Activated CD8-positive, alpha-beta memory T cell treated with anti-CD3 and anti-CD28 coated beads, Interleukin-2, amount 50 U/mL, for 24 hours (primary cell): ENCODE data around the gene PPP6R2.
A peak's percentile ranks its signal among the peaks of the same experiment; 100 is the strongest.

Experiments used
- DNase-seq: peaks from one replicate; pipeline ENCODE4 v3.0.0-alpha.2; 2020; ENCODE audit errors: extremely low read depth

Gene PPP6R2, protein sequence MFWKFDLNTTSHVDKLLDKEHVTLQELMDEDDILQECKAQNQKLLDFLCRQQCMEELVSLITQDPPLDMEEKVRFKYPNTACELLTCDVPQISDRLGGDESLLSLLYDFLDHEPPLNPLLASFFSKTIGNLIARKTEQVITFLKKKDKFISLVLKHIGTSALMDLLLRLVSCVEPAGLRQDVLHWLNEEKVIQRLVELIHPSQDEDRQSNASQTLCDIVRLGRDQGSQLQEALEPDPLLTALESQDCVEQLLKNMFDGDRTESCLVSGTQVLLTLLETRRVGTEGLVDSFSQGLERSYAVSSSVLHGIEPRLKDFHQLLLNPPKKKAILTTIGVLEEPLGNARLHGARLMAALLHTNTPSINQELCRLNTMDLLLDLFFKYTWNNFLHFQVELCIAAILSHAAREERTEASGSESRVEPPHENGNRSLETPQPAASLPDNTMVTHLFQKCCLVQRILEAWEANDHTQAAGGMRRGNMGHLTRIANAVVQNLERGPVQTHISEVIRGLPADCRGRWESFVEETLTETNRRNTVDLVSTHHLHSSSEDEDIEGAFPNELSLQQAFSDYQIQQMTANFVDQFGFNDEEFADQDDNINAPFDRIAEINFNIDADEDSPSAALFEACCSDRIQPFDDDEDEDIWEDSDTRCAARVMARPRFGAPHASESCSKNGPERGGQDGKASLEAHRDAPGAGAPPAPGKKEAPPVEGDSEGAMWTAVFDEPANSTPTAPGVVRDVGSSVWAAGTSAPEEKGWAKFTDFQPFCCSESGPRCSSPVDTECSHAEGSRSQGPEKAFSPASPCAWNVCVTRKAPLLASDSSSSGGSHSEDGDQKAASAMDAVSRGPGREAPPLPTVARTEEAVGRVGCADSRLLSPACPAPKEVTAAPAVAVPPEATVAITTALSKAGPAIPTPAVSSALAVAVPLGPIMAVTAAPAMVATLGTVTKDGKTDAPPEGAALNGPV

DNA sequence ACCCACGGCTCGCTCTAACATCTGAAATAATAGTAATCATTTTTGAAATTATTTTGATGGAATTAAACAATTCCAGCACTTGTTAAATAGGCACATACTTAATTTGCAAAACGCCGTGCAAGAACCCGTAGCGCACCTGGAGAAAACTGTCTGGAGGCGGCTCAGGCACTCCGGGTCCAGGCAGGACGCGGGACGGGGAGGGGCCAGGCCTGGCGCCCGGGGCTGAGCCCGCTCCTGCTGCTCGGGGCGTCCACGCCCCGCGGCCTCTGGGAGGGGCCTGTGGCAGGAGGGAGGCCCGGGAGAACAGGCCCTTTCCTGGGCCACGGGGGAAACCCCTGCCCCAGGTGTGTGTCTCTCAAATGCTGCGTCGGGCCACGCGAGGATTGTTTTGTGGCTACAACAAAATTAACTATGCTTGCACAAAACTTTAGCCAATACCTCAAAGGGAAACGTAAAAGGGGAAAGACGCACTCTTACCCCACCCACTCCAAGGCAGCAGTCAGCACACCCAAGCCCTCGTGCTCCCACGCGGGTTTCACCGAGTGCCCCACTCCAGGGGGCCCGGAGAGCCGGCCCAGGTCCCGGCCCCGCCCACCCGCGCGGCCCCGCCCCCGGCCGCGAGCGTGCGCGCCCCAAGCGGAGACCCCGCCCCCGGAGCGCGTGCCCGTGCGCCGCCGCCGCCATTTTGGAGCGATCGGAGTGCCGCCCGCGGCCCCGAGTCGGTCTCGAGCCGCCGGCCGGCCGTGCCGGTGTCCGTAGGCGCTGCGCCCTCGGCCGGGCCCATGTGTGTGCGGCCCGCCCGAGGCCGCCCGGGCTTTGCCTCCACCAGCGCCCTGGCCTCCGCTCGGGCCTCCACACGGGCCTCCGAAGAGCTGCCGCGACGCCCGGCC, at the start of gene PPP6R2:
Gene PPP6R2 (plus strand): TSS at position 677 of the 890 bp plus-strand sequence. CDS start 50,582 bp downstream, outside the sequence.
- peak; percentile 58 for DNase-seq

DNA sequence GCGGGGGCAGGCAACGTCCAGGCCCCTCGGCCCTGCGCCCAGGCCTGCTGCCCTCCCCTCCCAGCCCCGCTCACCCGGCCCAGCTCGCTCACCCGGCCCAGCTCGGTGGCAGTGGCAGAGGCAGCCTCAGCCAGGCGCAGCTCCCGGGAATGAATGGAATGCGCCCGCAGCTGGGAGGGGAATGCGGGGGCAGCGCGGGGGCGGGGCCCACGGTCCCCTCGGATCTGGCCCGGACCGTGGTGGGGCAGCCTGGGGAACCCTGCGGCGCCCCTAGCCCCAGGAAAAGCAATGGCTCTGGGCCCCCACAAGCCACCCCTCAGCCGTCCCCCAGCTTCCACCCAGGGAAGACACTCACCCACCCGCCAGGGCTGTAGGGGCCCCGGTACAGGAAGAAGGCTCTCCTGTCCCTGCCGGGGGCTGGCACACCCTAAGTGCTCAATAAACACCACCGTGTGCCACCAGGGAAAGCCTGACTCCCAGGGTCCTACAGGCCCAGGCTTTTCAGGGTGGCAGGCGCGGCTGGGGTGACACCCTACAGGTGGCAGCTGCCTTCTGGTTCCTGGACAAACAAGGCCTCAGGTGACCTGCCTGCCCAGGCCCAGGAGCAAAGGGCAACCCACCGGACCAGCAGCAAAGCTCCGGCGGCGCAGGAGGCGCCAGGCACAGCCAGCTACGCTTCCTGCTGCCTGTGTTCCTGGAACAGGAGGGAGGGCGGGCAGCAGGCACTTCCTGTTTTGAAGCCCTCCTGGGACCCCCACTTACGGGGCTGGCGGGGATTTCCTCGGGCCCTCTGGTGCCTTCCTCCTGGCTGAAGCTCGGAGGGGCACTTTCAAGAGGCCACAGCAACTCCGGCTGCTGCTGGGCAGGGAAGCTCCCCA, 49.4 kb upstream of the PPP6R2 start:
- DNase-seq, result no peak

DNA sequence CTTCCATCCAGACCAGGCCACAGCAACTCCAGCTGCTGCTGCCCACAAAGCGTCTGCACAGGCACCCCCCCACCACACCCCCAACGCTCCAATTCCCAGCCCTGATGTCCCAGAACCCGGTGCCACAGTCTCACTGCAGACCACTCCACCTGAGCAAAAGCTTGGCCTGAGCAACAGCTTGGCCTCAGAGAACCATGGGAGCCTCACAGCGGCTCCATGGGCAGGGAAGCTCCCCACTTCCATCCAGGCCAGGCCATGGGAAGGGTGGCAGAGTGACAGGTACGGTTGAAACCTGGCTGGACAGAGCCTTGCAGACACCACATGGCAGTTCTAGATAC, 48.8 kb upstream of the PPP6R2 start:
- no peak for DNase-seq

DNA sequence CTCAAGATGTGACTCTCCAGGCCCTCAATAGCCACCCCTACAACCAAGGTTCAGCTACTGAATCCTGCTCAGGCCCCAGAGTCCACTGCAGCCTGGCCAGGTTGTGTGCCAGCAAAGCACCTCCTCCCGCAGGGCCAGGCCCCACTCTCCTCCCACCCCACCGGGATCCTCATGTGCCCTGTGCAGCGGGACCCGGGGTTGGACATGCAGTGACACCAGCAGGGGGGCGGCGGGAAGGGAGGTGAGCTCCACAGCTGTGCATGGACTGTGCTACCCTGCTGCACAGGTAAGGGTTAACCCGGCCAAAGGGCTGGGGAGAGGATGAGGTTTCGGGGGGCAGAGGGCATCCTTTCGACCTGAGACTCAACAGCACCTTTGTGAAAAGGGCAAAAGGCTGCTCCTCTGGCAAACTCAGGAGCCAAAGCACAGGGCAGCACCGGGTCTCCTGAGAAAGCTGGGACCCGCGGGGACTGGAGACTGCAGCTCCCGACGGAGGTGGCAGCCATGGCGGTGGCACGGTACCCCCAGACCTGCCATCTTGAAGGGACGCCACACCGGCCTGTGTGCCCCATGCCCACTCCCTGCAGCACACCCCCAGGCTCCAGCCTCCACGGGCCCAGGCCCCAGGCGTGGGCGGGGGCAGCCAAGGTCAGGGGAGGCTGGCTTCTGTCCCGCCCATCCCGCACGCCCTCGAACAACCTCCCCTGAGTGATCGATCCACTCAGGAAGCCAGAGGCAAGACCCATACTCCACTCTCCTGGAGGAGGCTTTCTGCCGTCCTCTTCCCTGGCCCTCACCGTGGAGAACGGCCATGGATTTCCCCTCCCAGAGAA, 46.3 kb upstream of the PPP6R2 start:
- DNase-seq, result no peak

DNA sequence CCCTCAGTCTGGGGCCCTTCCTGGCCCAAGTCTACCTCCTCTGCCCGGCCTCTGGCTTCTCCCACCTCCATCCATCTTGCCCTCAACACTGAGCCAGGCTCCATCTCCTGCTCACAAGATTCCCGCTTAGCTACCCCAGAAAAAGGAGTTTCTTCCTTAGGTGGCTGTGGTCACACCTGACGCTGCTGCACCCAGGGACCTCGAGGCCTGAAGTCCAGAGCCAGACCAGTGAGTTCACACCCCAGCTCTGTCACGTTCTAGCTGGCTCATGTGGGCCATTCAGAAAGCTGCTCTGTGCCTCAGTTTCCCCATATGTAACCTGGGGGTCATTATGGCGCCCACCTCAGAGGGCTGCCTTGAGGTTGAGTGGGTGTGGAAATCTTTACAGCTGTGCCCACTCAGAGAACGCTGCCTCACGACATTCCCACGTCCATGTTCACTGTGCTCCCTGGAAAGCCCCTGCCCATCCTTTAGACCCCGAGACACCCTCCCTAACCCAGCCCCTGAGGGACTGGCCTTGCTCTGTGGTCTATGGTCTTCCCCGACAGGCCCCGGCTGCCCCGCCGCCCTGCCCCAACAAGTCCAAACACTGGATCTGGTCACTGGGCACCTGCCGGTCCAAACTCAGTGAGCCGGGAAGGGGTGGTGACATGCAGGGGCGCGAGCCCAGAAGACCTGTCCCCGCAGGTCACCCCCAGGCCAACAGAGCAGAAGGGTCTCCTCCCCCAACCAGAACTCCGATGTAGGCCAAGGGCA, 45.4 kb upstream of the PPP6R2 start:
- DNase-seq, result no peak

DNA sequence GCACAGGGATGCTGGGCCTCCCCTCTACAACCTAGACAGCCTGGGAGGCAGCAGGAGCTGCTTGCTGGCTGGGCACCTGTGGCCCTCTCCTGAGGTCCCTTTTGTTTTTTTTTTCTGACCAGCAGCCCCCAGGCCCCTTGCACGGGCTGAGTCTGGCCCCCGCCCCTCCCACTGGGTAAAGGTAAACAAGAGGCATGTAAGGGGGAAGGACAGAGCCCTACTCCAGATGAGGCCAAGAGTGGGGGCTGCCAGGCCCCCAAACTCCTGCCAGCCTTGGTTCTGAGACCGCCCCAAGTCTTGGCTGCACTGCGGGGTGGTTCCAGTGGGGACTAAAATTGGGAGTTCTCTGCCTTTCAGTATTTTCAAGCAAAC, 44.9 kb upstream of the PPP6R2 start:
- DNase-seq, result no peak

DNA sequence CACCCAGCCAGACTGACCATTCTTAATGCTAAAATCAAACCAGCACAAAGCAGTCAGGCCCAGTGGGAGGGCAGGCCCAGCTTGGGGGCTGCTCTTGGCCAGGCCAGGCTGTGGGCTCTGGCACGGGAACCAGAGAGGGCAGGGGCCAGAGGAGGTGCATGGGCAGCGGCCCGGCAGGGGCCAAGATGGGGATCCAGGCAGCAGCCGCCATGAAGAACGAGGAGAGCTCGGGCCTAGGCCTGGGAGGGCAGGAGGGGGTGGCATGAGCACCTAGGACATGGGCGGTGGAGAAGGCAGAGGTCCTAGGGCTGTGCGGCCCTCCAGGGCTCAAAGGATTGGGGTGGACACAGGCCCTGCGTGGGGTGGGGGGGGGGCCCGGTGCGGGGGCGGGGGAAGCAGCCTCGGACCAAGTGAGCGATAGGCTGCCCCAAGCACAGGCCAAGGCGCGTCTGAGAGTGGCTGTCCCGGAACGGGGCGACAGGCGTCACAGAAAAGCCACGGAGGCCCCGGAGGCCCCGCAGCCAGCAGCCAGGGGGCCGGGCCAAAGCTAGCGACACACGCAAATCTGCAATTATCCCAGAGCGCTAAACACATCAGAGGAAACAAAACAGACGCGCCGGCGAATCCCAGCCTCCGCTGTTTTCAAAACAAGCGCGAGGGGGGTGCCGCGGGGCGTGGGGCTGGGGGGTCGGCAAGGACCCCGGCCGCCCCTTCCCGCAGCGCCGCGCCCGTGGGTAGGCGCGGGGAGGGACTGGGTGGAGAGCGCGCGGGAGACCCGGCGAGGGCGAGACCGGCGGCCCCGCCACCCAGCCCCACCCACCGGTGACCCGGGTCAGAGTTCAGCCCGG, 44.0 kb upstream of the PPP6R2 start:
- no peak for DNase-seq

DNA sequence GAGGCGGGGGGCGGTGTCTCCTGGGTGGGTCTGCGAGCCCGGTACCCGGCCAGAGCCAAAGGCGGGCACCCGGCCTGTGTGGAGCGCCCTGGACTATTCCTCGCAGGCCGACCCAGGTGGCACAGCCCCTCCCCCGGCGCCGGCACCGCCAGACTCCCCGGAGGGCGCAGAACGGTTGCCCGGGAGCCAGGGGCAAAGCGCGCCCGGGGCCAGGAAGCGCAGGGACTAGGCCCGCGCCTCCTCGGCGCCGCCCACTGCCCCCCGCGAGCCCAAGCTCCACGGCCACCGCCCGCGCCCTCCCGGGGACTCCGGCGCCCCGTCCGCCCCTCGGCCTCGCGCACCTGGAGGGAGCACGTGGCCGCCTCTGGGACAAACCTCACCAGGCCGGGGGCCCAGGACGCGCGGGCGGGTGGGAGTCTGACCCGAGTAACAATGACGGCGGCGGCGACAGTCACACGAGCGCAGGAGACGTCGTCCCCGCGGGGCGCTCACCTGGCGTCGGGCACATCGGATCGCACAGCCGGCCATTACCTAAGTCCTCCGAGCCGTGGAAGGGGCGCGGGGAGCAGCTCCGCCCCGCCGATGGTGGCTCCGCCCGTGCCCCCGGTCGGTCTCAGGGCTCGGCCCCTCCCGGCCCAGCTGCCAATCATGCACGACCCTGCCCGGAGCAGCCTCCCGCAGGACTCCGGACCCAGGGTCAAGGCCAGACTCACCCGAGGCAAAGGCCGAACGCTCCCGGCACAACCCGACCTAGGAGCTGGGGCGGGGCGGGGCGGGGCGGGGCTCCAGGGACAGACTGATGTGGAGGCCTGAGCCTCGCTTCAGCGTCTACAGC, 43.1 kb upstream of the PPP6R2 start:
- DNase-seq, result no peak

DNA sequence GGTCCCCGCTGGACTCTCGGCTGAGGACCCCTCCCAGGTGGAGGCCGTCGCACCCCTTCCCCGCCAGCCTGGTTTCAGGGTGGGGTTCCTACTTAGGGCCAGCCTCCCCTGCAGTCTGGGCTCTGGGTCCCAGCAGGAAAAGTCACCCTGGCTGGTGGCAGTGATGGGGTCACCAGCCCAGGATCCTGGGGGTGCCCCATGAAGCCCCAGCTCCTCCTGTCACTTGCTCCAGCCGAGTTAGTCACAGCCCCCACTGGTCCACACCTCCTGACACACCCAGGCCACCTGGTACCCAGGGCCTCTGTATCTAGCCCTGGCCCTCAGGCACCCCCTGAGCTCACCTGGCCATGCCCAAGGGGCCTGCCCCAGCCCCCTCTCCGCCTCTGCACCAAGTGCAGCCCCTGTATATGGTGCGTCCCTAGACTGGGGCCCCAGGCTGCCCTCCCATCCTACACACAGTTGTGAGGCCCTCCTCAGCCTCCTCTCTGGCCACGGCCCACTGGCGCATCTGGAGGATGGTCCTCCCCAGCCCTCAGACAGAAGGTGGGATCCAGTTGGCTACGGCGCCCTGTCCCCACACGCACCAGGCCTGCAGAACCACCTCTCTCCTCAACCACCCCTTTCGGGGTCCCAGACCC, 42.4 kb upstream of the PPP6R2 start:
- DNase-seq, result no peak

DNA sequence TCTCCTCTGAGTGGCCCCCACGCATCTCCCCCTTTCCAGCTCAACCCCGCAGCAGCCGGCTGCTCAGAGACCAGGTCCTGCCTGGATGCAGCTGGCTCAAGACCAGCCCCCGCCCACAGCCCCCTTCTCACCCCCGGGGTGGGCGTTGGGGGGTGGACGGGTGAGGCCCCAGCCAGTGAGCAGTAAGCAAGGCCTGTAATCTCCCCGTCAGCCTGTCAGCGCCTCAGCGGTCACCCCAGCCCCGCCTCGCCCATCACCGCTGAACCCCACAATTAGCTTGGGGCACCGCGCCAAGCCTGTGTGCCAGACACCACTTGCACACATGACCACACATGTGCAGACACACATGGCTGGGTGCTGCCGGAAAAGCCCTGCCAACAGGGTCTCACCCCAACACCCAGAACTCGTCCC, 41.5 kb upstream of the PPP6R2 start:
- no peak for DNase-seq

DNA sequence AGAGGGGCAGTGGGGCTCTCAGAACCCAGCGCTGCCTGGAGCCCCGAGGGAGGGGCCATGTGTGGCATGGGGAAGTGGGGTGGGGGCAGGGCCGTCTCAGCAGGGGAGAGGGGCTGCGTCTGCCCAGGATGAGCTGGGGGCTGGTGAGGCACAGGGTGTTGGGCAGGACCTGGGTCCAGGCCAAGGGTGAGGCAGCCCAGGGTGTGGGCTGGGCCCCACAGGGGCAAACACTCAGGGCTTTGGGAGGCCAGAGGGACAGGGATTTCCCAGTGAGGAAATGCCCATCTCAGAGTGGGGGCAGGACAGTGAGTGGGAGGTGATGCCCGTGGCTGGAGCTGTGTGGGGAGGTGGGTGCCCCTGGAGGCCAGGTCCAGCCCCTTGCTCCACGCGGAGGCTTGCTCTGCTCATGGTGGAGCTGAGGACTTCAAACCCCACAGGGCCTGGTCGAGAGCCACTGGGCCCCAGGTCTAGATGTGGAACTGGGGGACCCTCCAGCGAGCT, 41.0 kb upstream of the PPP6R2 start:
- DNase-seq, result no peak

DNA sequence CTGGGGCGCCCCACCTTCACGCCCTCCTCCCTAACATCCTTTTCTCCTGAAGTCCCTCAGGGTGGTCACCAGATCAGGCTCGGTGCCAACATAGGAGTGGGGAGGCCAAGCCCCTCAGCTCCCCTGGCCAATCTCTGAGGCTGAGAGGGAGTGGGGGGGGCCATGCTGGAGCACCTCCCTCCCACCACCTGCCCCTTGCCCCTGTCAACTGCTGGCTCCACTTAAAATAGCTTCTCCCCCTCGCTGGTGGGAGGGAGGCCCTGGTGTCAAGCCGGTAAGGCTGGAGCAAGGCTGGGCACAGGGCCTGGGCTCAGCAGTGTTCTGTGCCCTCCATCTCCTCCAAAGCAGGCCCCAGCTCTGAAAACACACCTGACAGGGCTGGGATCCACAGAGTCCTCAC, 40.6 kb upstream of the PPP6R2 start:
- DNase-seq, result no peak

DNA sequence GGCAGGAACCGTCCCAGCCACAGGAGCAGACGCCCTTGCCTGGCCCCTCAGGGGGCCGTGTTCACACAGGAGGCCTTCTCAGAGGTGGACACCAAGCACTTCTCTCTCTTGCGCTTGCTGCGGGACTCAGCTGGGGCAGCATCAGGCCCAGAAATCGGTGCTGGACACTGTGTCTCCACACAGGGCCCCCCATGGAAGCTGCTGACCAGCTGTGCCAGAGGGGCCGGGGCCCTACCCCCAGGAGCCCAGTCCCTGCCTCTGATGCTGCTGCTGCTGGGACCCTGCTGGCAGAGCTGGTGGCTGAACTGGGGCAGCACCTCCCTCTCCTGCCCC, 39.6 kb upstream of the PPP6R2 start:
- no peak for DNase-seq

DNA sequence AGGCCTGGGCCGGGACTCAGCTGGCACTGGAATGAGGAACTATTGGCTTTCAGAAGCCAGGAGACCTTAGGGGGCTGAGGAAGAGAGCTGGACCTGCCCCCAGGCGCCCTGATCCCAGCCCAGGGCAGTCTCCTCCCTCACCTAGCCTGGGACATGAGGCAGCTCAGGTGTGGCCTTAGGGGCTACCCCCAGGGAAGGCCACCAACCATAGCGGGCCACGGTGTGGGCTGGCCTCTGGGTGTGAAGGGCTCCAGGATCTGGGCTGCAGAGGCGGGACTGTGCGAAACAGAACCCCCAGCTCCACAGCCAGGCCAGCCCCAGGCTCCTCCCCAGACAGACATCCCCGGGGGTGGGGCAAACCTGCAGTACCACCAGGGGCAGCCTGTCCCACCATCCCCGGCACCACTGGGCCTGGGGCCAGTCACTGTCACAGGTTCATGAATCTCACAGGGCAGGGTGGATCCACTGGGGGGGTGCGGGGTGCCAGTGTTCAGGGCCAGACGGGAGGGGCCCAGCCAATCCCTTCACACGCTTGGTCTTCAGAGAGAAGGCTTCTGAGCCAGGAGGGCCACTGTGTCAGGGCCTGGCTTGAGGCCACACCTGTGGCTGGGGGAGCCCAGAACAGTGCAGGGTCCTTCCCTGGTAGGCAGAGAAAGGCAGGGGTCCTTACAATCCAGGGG, 39.1 kb upstream of the PPP6R2 start:
- no peak for DNase-seq

DNA sequence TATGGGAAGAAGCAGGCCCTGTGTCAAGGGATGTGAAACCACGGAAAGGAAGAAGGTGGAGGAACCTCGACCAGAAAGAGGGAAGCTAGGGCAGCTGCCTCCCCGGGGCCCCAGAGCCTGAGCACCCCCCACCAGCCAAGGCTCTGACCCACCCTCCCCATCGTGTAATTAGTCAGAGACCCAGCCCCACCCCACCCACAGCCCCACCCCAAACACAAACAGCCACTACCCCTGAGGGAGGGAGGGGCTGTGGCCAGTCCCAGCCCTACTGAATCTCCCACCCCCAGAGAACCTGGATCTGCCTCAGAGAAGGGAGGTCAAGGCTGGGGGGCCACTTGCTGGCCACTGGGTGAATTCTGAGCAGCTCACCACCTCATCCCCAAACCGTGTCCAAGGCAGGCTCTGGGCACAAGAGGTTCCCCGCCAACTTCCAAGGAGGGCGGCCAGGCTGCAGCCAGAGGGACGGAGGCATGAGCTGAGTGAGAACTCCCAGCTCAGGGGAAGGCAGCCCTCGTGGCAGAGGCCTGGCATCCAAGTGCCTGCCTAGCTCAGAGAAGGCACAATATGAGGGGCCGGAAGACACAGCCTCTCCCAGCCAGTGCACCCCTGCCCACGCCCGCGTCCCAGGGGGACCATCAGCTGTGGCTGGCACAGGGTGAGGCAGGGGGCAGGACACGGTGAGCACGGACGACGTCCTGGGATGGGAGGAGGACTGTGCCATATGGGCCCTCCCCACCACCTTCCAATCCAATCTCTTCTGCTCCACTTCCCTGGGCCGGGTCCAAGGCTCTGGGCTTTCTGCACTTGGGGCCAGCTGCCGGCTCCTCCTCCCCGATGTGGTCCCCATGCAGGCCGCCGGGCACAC, 38.4 kb upstream of the PPP6R2 start:
- no peak for DNase-seq
